T-cell (primary cell): ENCODE data around the gene BLOC1S1. TPM values are rescaled to one million over a fixed set of nuclear protein-coding genes. Genes with fewer than 3 reads are reported as not detected.

Experiments used
- ATAC-seq, 4 experiments: fragments of 200-7000 bp in 3 of 4; fragments of 150-1000 bp in 1 of 4; cut with Tn5 transposase; replicated peaks in 1 of 4; 1 replicate in 3 of 4; 2 replicates in 1 of 4; pipeline ENCODE4 v1.10.0; 2021; ENCODE audit warnings: moderate library complexity in 3 of 4, mild to moderate bottlenecking in 2 of 4, moderate number of reproducible peaks in 1 of 4
- CTCF ChIA-PET, 2 donors: fragments of 300-600 bp; sonication (Branson Sonifier 250); formaldehyde crosslinking; loops; one replicate each; lab custom pipeline; 2022; ENCODE audit warnings: antibody characterized with exemption in 2 of 2; lab: Charles Lee
- POLR2A ChIA-PET, 2 donors: fragments of 300-600 bp; sonication (Branson Sonifier 250); formaldehyde crosslinking; loops; one replicate each; lab custom pipeline; 2022; ENCODE audit warnings: antibody characterized with exemption in 2 of 2; lab: Charles Lee
- DNase-seq, 35 experiments: peaks; one replicate each; pipeline versions ENCODE4 v3.0.0 to v3.0.0-alpha.2; 2013 to 2023
- H3K27ac ChIP-seq: one replicate; pipeline ENCODE4 v1.5.1; 2013; ENCODE audit warnings: low read length
- H3K27me3 ChIP-seq, 2 experiments: replicated peaks in 1 of 2; 1 replicate in 1 of 2; 2 replicates in 1 of 2; pipeline versions ENCODE4 v1.6.1 to v1.7.0; 2013; ENCODE audit warnings: low read length in 1 of 2, mixed read lengths in 1 of 2; ENCODE audit not compliant: control insufficient read depth in 2 of 2, insufficient read depth in 2 of 2; ENCODE audit errors: extremely low read depth in 1 of 2
- H3K36me3 ChIP-seq, 2 donors: 1 replicate in 1 of 2; 2 replicates in 1 of 2; pipeline versions ENCODE4 v1.6.1 to v1.7.0; 2013; ENCODE audit warnings: low read length in 1 of 2; ENCODE audit not compliant: control insufficient read depth in 2 of 2, insufficient read depth in 1 of 2; ENCODE audit errors: extremely low read depth in 1 of 2
- H3K4me1 ChIP-seq, 2 experiments: 1 replicate in 1 of 2; 2 replicates in 1 of 2; pipeline versions ENCODE4 v1.6.1 to v1.7.0; 2013; ENCODE audit warnings: low read length in 2 of 2, mixed read lengths in 1 of 2; ENCODE audit not compliant: insufficient read depth in 2 of 2, control insufficient read depth in 1 of 2; ENCODE audit errors: extremely low read depth in 1 of 2
- H3K4me3 ChIP-seq, 2 donors: 1 replicate in 1 of 2; 2 replicates in 1 of 2; pipeline versions ENCODE4 v1.5.1 to v1.7.0; 2013; ENCODE audit warnings: mild to moderate bottlenecking in 2 of 2, low read length in 1 of 2, moderate library complexity in 1 of 2; ENCODE audit not compliant: control insufficient read depth in 1 of 2; ENCODE audit errors: extremely low read depth in 1 of 2
- H3K9me3 ChIP-seq: 2 replicates; pipeline ENCODE4 v1.7.0; 2013
- H3K27ac Mint-ChIP-seq, 2 donors: one replicate each; pipeline ENCODE4 v1.8.0; 2020 to 2021; ENCODE audit warnings: mild to moderate bottlenecking in 2 of 2, mixed read lengths in 2 of 2
- H3K27me3 Mint-ChIP-seq, 2 donors: one replicate each; pipeline ENCODE4 v1.8.0; 2021 to 2022; ENCODE audit warnings: mixed read lengths in 2 of 2
- H3K36me3 Mint-ChIP-seq: one replicate; pipeline ENCODE4 v1.8.0; 2021; ENCODE audit warnings: mixed read lengths
- H3K4me1 Mint-ChIP-seq, 3 donors: one replicate each; pipeline ENCODE4 v1.8.0; 2020 to 2022; ENCODE audit warnings: mixed read lengths in 3 of 3, mild to moderate bottlenecking in 1 of 3
- H3K4me3 Mint-ChIP-seq, 3 donors: one replicate each; pipeline ENCODE4 v1.8.0; 2020 to 2022; ENCODE audit warnings: mild to moderate bottlenecking in 3 of 3, mixed read lengths in 3 of 3, moderate library complexity in 3 of 3
- H3K9me3 Mint-ChIP-seq, 3 donors: one replicate each; pipeline ENCODE4 v1.8.0; 2020 to 2022; ENCODE audit warnings: mixed read lengths in 3 of 3
- WGBS: methylation state at CpG from one replicate; pipeline ENCODE4 v1.1.5; 2013; ENCODE audit warnings: missing lambda C conversion rate; ENCODE audit not compliant: insufficient coverage; 5-methylcytosine and 5-hydroxymethylcytosine counted together
- total RNA-seq, 35 experiments: library from RNA in 6 of 35; stranded (reverse) in 6 of 35; fragments of 120-200 nt in 1 of 35; gene quantifications; one replicate each; pipeline versions ENCODE4 v1.2.1 to v1.2.4 and lab custom pipeline; 2013 to 2026

Gene BLOC1S1
- total RNA-seq, 5 donors from 2014 or later (not counting 1 experiment from before 2014, with no cell fraction given), result 49.4 to 76.6 (median 72.7) TPM

DNA sequence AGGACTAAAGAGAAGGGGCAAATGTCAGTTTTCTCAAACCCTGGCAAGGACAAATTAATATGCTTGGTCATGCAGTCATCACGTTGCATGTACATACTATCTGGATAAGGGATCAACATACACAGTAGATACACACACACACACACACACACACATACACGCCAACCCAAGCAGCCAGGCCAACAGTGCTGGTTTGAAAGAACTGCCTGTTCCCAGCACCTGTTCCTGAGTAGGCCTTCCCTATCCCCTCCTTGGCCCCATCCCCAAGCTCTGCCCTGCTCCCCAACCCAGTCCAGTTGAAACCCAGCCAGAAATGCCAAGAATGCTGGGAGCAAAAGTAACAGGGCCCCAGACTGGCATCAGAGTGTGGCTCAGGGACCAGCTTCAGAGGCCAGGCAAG lies 12.6 kb upstream of the BLOC1S1 start:
- Mint-ChIP-seq H3K27ac (no peak overlapping the region), H3K27me3 (peaks cover 8 to 13% of the 10 kb centered on the region in 2 donors), H3K36me3 (no peaks in the 10 kb centered on the region), H3K4me3 (no peak overlapping the region), H3K4me1 (peaks cover 10 to 13% (median 11%) of the 10 kb centered on the region in 3 donors), H3K9me3 (no peaks in the 10 kb centered on the region)
- POLR2A ChIA-PET, result no interaction called here
- ATAC-seq (no peak), DNase-seq (no peak)
- Histone ChIP-seq H3K27me3 (peaks cover 0 to 46% of the 10 kb centered on the region in 2 experiments), H3K4me3 (no peak overlapping the region), H3K4me1 (peaks cover 0 to 14% of the 10 kb centered on the region in 2 experiments), H3K27ac (no peak overlapping the region), H3K9me3 (no peaks in the 10 kb centered on the region), H3K36me3 (no peaks in the 10 kb centered on the region)
- WGBS, result 87% methylated on average over 2 of the region's 2 CpGs
- CTCF ChIA-PET, result no interaction called here

DNA sequence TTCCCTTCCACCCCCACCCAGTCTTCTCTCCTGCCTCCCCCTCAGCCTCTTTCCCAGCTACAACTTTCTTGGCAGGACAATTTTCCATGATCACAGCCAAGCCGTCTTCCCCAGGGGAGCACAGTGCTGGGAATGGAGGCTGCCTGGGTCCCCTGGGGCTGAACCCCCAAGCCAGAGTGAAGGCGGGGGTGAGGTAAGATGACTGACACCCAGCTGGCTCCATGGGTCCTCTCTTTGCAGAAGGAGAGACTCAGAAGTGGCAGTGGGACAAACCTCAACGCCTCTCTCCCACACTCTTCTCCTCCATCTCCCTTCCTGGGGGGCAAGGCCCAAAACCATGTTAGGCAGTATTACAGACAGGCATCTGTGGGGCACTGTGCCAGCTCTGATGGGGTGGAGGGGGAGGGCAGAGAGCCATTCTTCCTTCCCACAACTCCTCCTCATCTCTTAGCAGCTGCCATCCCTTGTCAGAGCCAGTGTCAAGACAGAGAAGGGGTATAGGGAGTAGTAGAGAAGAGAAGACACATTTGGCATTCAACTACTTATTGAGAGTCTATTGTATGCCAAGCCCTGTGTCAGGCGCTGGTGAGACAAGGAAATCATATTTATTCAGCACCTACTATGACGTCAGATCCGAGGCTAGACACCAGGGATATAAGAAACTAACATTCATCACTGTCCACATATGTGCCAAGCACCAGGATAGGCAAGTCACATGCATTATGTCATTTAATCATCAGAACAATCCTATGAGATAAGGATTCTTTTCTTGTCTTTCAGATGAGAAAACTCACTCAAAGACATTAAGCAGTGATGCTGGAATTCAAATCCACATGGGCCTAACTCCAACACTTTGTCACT lies 11.7 kb upstream of the BLOC1S1 start:
- CTCF ChIA-PET, result interaction anchor here in 1 of 2 donors (0.6 kb wide), 1 partner anchor 223 kb away, joined by 3 read pairs; no protein-coding TSS in a partner anchor
- 80% methylated on average over 4 of the region's 6 CpGs for WGBS
- H3K27me3 Mint-ChIP-seq, result peaks cover 15 to 19% of the 10 kb centered on the region in 2 donors

DNA sequence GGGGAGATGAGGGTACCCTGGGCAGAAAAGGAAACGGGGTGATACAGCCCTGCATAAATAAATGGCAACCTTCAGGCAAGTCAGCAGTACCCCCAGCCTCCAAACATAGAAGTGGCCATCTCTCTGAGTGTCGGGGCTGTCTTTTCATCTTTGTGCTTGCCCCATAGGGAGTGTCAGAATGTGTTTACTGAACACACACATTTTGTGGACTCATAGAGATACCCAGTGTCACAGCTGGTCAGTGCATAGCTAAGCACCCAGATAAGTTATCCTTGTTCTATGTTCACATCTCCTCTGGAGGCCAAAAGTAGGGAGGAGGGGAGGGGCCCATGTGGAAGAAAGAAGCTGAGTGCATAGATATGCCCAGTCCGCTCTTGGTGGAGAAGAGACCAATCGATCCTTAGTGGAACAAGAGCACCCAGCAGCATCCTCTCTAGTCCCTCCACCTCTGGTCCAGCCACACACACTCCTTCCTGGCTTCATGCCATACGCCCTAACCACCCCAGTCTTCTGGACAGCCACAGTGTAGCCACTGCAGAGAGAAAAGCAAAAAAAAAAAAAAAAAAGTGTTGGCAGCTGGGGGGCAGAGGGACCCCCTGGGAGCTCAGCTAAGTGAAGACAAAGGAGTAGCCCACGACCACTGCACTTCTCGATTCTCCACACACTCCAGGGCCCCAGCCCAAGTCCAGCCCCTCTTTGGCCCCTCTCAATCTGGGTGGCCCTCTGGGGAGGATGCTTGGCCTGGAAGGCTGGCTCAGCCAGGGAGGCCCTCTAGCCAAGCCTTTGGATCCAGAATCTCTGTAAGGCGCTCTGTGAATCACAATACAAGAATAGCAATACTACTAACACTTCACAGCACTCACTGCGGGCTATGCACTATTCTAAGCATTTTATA lies 10.8 kb upstream of the BLOC1S1 start:
- H3K4me3 Mint-ChIP-seq, result no peak overlapping the region
- POLR2A ChIA-PET, result no interaction called here
- peaks cover 16 to 23% (median 19%) of the 10 kb centered on the region in 3 donors for H3K4me1 Mint-ChIP-seq
- H3K27ac ChIP-seq, result no peak overlapping the region
- no peaks in the 10 kb centered on the region for H3K9me3 Mint-ChIP-seq
- H3K36me3 ChIP-seq, result no peaks in the 10 kb centered on the region
- H3K9me3 ChIP-seq, result no peaks in the 10 kb centered on the region
- H3K27me3 Mint-ChIP-seq, result peaks cover 23 to 24% of the 10 kb centered on the region in 2 donors
- H3K27me3 ChIP-seq, result peaks cover 0 to 43% of the 10 kb centered on the region in 2 experiments
- peaks cover 3 to 20% of the 10 kb centered on the region in 2 experiments for H3K4me1 ChIP-seq
- whole genome bisulfite sequencing, result 79% methylated on average over 2 of the region's 9 CpGs
- ATAC-seq (no peak), DNase-seq (no peak)
- H3K36me3 Mint-ChIP-seq, result no peaks in the 10 kb centered on the region
- H3K4me3 ChIP-seq, result no peak overlapping the region
- CTCF ChIA-PET, result interaction anchor here (0.6 to 1.2 kb wide), 4 partner anchors 11 to 235 kb away, joined by 3 to 6 read pairs (median 3); no protein-coding TSS in a partner anchor
- no peak overlapping the region for H3K27ac Mint-ChIP-seq

More for the DNA sequence above, 11.7 kb upstream of the BLOC1S1 start:
- DNase-seq, result no peak
- no peak overlapping the region for H3K4me3 Mint-ChIP-seq
- Histone ChIP-seq H3K36me3 (no peaks in the 10 kb centered on the region), H3K27me3 (peaks cover 0 to 42% of the 10 kb centered on the region in 2 experiments), H3K4me3 (no peak overlapping the region), H3K9me3 (no peaks in the 10 kb centered on the region), H3K4me1 (peaks cover 3 to 20% of the 10 kb centered on the region in 2 experiments), H3K27ac (no peak overlapping the region)
- POLR2A ChIA-PET, result no interaction called here
- no peaks in the 10 kb centered on the region for H3K36me3 Mint-ChIP-seq
- H3K27ac Mint-ChIP-seq, result no peak overlapping the region
- no peak for ATAC-seq
- H3K9me3 Mint-ChIP-seq, result no peaks in the 10 kb centered on the region
- H3K4me1 Mint-ChIP-seq, result peaks cover 16 to 21% (median 18%) of the 10 kb centered on the region in 3 donors

DNA sequence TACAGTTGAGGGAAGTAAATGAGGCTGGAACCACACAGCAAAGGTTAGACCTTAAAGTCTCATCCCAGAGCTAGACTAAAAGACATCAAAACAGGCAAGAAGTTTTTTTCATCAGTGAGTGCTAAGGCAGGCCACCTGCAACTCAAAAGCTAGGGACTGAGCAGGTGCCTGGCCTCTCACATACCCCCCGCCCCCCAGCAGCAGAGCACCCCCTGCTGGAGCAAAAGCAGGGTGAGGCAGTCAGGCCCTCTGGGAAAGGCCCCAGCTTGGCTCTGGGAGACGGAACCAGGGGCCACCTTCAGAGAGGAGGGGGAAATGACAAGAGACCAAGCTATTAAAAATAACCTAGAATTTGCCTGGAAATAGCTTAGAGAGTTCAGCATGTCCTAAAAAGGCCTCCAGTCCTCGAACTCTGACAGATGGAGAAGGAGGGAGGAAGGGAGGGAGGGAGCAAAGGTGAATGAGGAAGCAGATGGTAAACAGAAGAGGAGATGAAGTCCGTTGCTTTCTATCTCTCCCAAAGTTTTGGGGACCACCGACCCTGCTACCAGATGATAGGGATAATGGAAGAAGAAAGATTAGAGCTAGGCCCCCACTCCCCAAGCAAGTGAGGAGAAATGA lies 10.0 kb upstream of the BLOC1S1 start:
- Histone ChIP-seq H3K36me3 (no peaks in the 10 kb centered on the region), H3K27me3 (peaks cover 0 to 40% of the 10 kb centered on the region in 2 experiments), H3K27ac (no peak overlapping the region), H3K4me1 (peaks cover 3 to 20% of the 10 kb centered on the region in 2 experiments), H3K9me3 (no peaks in the 10 kb centered on the region), H3K4me3 (no peak overlapping the region)
- DNase-seq, result no peak
- WGBS, result 46% methylated on average over 2 of the region's 5 CpGs
- Mint-ChIP-seq H3K36me3 (no peaks in the 10 kb centered on the region), H3K27me3 (peaks cover 23 to 24% of the 10 kb centered on the region in 2 donors), H3K27ac (no peak overlapping the region), H3K4me1 (peaks cover 16 to 23% (median 19%) of the 10 kb centered on the region in 3 donors), H3K9me3 (no peaks in the 10 kb centered on the region), H3K4me3 (no peak overlapping the region)
- no peak for ATAC-seq
- ChIA-PET POLR2A (no interaction called here), CTCF (interaction anchor here (0.6 to 1.2 kb wide), 4 partner anchors 10 to 1918 kb away, joined by 3 to 6 read pairs (median 3); no protein-coding TSS in a partner anchor)

DNA sequence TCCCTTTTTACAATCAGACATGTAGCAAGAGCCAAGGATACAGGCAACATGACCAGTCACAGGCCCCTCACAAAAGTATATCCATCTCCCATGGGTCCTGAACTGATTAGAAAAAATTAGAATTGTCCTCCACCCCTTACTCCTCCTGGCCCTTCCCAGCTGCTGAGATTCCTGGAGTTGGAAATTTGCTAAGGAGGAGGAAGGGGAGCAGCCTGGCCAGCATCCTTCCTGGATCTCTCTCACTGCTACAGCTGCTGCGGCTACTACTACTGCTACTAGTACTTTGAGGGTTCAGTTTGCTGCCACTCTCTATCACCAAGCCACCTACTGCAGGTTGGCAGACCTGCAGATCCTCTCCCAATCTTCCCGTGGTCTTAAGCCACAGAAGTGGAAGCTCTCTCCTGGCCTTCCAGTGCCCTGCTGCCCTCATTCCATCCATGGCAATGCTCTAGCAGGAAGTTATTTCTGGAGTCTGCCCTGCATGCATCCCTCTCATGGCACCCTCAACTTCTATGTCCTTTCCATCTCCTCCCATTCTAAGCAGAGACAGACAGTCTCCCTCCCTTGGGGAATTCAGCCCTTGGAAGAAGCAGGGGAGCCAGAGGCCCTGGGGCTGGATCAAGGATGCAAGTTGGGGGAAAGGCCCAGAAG lies 9.2 kb upstream of the BLOC1S1 start:
- Mint-ChIP-seq H3K27ac (no peak overlapping the region), H3K36me3 (no peaks in the 10 kb centered on the region), H3K27me3 (peaks cover 23 to 25% of the 10 kb centered on the region in 2 donors), H3K4me3 (peak overlapping the region; percentile 80 to 86 (median 81)), H3K9me3 (no peaks in the 10 kb centered on the region), H3K4me1 (peaks cover 16 to 23% (median 19%) of the 10 kb centered on the region in 3 donors)
- peaks cover 3 to 20% of the 10 kb centered on the region in 2 experiments for H3K4me1 ChIP-seq
- no peak overlapping the region for H3K27ac ChIP-seq
- ATAC-seq (no peak), DNase-seq (no peak)
- no peak overlapping the region for H3K4me3 ChIP-seq
- ChIA-PET POLR2A (no interaction called here), CTCF (interaction anchor here (0.6 to 1.2 kb wide), 2 partner anchors 50 to 1919 kb away, joined by 3 read pairs; no protein-coding TSS in a partner anchor)
- peaks cover 0 to 40% of the 10 kb centered on the region in 2 experiments for H3K27me3 ChIP-seq
- no peaks in the 10 kb centered on the region for H3K36me3 ChIP-seq
- H3K9me3 ChIP-seq, result no peaks in the 10 kb centered on the region
- WGBS, result 44% methylated on average over 1 of the region's 2 CpGs
